HepG2 (cell line): ENCODE data around the gene NFX1. TPM values are rescaled to one million over a fixed set of nuclear protein-coding genes. Genes with fewer than 3 reads are reported as not detected.

Experiments used
- HMG20A ChIP-seq: IDR thresholded peaks from 2 replicates; pipeline ENCODE4 v1.6.1; 2016; ENCODE audit warnings: borderline replicate concordance
- MTA3 ChIP-seq: sonication (generic); formaldehyde crosslinking; IDR thresholded peaks from 2 replicates; pipeline ENCODE4 v1.4.0; 2020; ENCODE audit warnings: missing genetic modification reagents
- NKX3-1 ChIP-seq: sonication (generic); formaldehyde crosslinking; IDR thresholded peaks from 2 replicates; pipeline ENCODE4 v1.5.0; 2020; ENCODE audit warnings: missing genetic modification reagents
- ONECUT2 ChIP-seq: sonication (generic); formaldehyde crosslinking; IDR thresholded peaks from 2 replicates; pipeline ENCODE4 v1.4.0; 2020; ENCODE audit warnings: missing genetic modification reagents
- PCBP2 ChIP-seq: fragments of 200-400 bp; formaldehyde crosslinking; optimal IDR thresholded peaks from 2 replicates; pipeline ENCODE3; 2018; ENCODE audit warnings: low read length, low read depth; ENCODE audit not compliant: poor library complexity, severe bottlenecking
- SRSF4 ChIP-seq: fragments of 200-400 bp; formaldehyde crosslinking; IDR thresholded peaks from one replicate; pipeline ENCODE4 v1.6.1; 2018; ENCODE audit warnings: mild to moderate bottlenecking, low read depth, low read length, moderate library complexity; ENCODE audit not compliant: poor library complexity, severe bottlenecking
- TBX3 ChIP-seq: fragments of 450-650 bp; IDR thresholded peaks from 2 replicates; pipeline ENCODE4 v1.6.1; 2017; ENCODE audit warnings: antibody characterized with exemption, mild to moderate bottlenecking, inconsistent platforms, borderline replicate concordance
- U2AF1 ChIP-seq: fragments of 200-400 bp; formaldehyde crosslinking; optimal IDR thresholded peaks from 2 replicates; pipeline ENCODE3; 2017; ENCODE audit warnings: mild to moderate bottlenecking, low read depth, low read length
- ZC3H13 ChIP-seq: sonication (generic); formaldehyde crosslinking; IDR thresholded peaks from 2 replicates; pipeline ENCODE4 v1.8.1; 2023; ENCODE audit warnings: mild to moderate bottlenecking, missing genetic modification reagents, moderate library complexity
- ZNF275 ChIP-seq: sonication (generic); formaldehyde crosslinking; IDR thresholded peaks from 2 replicates; pipeline ENCODE4 v1.8.0; 2022; ENCODE audit warnings: missing genetic modification reagents, mild to moderate bottlenecking, inconsistent platforms, borderline replicate concordance
- ZNF337 ChIP-seq: sonication (generic); formaldehyde crosslinking; IDR thresholded peaks from 2 replicates; pipeline ENCODE4 v1.5.1; 2020; ENCODE audit warnings: missing genetic modification reagents, low read depth, mild to moderate bottlenecking, borderline replicate concordance
- ZNF407 ChIP-seq: sonication (generic); formaldehyde crosslinking; IDR thresholded peaks from one replicate; pipeline ENCODE4 v1.5.1; 2020; ENCODE audit warnings: mild to moderate bottlenecking, missing genetic modification reagents; ENCODE audit errors: not compliant biosample characterization
- ZNF510 ChIP-seq: sonication (generic); formaldehyde crosslinking; IDR thresholded peaks from 2 replicates; pipeline ENCODE4 v1.4.0; 2020; ENCODE audit warnings: low read depth, mild to moderate bottlenecking, missing genetic modification reagents
- ZNF703 ChIP-seq: sonication (generic); formaldehyde crosslinking; IDR thresholded peaks from 2 replicates; pipeline ENCODE4 v1.5.1; 2020; ENCODE audit warnings: missing genetic modification reagents, mild to moderate bottlenecking, moderate library complexity, borderline replicate concordance
- ZNF816 ChIP-seq: sonication (generic); formaldehyde crosslinking; IDR thresholded peaks from 2 replicates; pipeline ENCODE4 v1.8.0; 2022; ENCODE audit warnings: missing genetic modification reagents, mild to moderate bottlenecking, borderline replicate concordance
- polyA plus RNA-seq, 8 experiments: library from polyadenylated mRNA; depleted of rRNA in 3 of 8; stranded (reverse) in 7 of 8; unstranded in 1 of 8; fragments of >200 nt; fragmentation: Illumina TruSeq in 4 of 8; extraction: Trizol in 4 of 8; gene quantifications; 2 replicates each; pipeline versions ENCODE4 v1.2.1 to v1.2.3, GENCODE V29; 2011 to 2016; ENCODE audit warnings: low read depth in 4 of 8, missing spikeins in 1 of 8, mixed read lengths in 1 of 8; ENCODE audit not compliant: insufficient read depth in 1 of 8
- total RNA-seq, 5 experiments: library from RNA; depleted of rRNA; stranded (reverse); fragments of >200 nt; fragmentation: Illumina TruSeq; extraction: Trizol; gene quantifications; 2 replicates each; pipeline ENCODE4 v1.2.3, GENCODE V29; 2016; ENCODE audit warnings: low read depth in 1 of 5
- TF ChIP-seq, protein P1 (sequence below): sonication (generic); formaldehyde crosslinking; IDR thresholded peaks from 2 replicates; pipeline ENCODE4 v1.4.0; 2020; ENCODE audit warnings: missing genetic modification reagents, borderline replicate concordance

The NFX1 gene
- total and polyA plus RNA-seq, 2 of the 13 experiments (the other 11 are each of a cell fraction or from before 2014, with no cell fraction given): 23.9 to 27.5 TPM

DNA sequence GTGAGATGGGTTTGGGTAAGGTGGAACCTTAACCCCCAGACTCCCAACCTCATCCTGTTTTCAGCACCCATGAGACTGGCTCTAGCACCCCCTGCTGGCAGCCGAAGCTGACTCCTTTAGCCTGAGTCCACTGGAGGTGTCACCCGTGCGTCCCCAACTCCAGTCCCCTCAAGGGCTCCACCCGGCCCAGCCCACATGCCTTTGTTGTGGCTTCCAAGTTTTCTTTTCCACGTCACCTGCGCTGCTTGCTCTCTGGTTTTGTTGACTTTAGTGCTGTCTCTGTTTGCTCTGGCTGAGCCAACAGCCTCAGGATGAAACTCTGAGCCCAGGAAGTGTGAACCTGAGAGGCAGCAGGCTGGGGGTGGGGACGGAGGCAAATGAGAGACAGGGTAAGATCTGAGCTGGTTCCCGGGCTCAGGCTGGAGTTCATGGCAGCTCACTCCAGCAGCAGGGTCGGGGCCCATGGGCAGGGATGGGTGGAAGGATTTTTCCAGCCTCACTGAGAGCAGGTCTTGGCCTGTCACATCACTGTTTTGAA lies 125.3 kb downstream of the NFX1 start (continued):
- peak; percentile 29 for TF ChIP-seq ZNF407 (CRISPR knock-in tag)
- TF ChIP-seq U2AF1: peak; percentile 72
- TF ChIP-seq ZNF337 (CRISPR knock-in tag): peak; percentile 85; the same call in 1 of the 2 replicates
- TF ChIP-seq, protein P1, sequence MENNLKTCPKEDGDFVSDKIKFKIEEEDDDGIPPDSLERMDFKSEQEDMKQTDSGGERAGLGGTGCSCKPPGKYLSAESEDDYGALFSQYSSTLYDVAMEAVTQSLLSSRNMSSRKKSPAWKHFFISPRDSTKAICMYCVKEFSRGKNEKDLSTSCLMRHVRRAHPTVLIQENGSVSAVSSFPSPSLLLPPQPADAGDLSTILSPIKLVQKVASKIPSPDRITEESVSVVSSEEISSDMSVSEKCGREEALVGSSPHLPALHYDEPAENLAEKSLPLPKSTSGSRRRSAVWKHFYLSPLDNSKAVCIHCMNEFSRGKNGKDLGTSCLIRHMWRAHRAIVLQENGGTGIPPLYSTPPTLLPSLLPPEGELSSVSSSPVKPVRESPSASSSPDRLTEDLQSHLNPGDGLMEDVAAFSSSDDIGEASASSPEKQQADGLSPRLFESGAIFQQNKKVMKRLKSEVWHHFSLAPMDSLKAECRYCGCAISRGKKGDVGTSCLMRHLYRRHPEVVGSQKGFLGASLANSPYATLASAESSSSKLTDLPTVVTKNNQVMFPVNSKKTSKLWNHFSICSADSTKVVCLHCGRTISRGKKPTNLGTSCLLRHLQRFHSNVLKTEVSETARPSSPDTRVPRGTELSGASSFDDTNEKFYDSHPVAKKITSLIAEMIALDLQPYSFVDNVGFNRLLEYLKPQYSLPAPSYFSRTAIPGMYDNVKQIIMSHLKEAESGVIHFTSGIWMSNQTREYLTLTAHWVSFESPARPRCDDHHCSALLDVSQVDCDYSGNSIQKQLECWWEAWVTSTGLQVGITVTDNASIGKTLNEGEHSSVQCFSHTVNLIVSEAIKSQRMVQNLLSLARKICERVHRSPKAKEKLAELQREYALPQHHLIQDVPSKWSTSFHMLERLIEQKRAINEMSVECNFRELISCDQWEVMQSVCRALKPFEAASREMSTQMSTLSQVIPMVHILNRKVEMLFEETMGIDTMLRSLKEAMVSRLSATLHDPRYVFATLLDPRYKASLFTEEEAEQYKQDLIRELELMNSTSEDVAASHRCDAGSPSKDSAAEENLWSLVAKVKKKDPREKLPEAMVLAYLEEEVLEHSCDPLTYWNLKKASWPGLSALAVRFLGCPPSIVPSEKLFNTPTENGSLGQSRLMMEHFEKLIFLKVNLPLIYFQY (CRISPR knock-in tag): peak; percentile 94
- no peak; the same call in 1 of the 2 replicates for TF ChIP-seq ZNF510 (CRISPR knock-in tag)
- peak; percentile 44; the same call in 1 of the 2 replicates for TF ChIP-seq ONECUT2 (CRISPR knock-in tag)
- no peak for TF ChIP-seq MTA3 (CRISPR knock-in tag)
- no peak for TF ChIP-seq SRSF4
- TF ChIP-seq ZNF703 (CRISPR knock-in tag): peak; percentile 98
- TF ChIP-seq ZNF275: no peak; the same call in 1 of the 2 replicates
- peak; percentile 100 for TF ChIP-seq TBX3
- TF ChIP-seq NKX3-1 (CRISPR knock-in tag): peak; percentile 95
- peak; percentile 99 for TF ChIP-seq HMG20A (CRISPR knock-in tag)
- TF ChIP-seq PCBP2: no peak
- TF ChIP-seq ZC3H13 (CRISPR knock-in tag): peak; percentile 89; the same call in 1 of the 2 replicates
- peak; percentile 94 for TF ChIP-seq ZNF816 (CRISPR knock-in tag)
